ENCODE measurements around the gene EHMT1. TPM values are rescaled to one million over a fixed set of nuclear protein-coding genes. Genes with fewer than 3 reads are reported as not detected.

The EHMT1 gene
- total RNA-seq, 1 donor from 2014 or later: 163 TPM

DNA sequence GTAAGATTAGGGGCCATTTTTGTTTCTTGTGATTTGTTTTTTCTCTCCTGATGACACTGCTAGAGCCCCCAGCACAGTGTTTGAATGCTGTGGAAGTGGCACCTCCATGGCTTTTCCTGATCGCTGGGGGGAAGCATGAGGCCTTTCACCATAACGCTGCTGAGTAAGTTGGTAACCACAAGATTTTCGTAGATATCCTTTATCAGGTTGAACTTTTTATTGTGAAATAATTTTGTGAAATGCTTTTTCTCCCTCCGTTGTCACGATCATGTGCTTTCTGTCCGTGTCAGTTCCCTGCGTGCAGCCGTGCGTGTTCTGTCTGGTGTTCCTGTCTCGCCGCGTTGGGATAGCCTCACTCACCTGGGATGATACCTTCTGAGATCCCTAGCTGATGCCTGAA, 59.4 kb downstream of the EHMT1 start:
- H3K4me1 Mint-ChIP-seq: peaks cover 48% of the 10 kb centered on the region
- no peaks in the 10 kb centered on the region for H3K27me3 Mint-ChIP-seq (ENCODE audit: low read depth)
- DNase-seq (ENCODE audit: low read depth, low spot score): no peak
- no peak overlapping the region for H3K4me3 Mint-ChIP-seq
- TF ChIP-seq, protein P1, sequence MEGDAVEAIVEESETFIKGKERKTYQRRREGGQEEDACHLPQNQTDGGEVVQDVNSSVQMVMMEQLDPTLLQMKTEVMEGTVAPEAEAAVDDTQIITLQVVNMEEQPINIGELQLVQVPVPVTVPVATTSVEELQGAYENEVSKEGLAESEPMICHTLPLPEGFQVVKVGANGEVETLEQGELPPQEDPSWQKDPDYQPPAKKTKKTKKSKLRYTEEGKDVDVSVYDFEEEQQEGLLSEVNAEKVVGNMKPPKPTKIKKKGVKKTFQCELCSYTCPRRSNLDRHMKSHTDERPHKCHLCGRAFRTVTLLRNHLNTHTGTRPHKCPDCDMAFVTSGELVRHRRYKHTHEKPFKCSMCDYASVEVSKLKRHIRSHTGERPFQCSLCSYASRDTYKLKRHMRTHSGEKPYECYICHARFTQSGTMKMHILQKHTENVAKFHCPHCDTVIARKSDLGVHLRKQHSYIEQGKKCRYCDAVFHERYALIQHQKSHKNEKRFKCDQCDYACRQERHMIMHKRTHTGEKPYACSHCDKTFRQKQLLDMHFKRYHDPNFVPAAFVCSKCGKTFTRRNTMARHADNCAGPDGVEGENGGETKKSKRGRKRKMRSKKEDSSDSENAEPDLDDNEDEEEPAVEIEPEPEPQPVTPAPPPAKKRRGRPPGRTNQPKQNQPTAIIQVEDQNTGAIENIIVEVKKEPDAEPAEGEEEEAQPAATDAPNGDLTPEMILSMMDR (conservative IDR thresholded peaks at IDR 0.05): no peak
- no peak overlapping the region for H3K27ac Mint-ChIP-seq (ENCODE audit: unreplicated experiment)
- H3K36me3 Mint-ChIP-seq (ENCODE audit: low read depth): peaks cover 6% of the 10 kb centered on the region
- no peaks in the 10 kb centered on the region for H3K9me3 Mint-ChIP-seq

DNA sequence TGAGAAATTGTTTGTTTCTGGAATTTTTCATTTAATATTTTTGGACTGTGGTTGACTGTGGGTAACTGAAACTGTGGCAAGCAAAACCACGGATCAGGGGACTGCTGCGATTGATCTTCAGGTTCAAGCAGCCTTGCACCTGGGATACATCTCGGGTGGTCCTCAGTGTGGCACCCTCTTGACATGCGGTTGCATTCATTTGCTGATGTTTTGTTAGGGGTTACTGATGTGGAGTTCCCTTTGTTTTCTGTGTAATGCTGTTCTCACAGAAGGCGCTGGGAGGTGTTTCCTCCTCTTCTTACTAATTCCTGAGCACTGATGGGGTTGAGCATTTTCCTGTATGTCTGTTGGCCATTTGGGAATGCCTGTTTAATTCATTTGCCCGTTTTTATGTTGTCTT, 60.4 kb downstream of the EHMT1 start:
- H3K36me3 Mint-ChIP-seq (ENCODE audit: low read depth): peaks cover 6% of the 10 kb centered on the region
- H3K4me1 Mint-ChIP-seq: peaks cover 40% of the 10 kb centered on the region
- no peak overlapping the region for H3K27ac Mint-ChIP-seq (ENCODE audit: unreplicated experiment)
- H3K27me3 Mint-ChIP-seq (ENCODE audit: low read depth): no peaks in the 10 kb centered on the region
- TF ChIP-seq, protein P1 (conservative IDR thresholded peaks at IDR 0.05): no peak
- no peak overlapping the region for H3K4me3 Mint-ChIP-seq
- no peaks in the 10 kb centered on the region for H3K9me3 Mint-ChIP-seq
- no peak for DNase-seq (ENCODE audit: low read depth, low spot score)

DNA sequence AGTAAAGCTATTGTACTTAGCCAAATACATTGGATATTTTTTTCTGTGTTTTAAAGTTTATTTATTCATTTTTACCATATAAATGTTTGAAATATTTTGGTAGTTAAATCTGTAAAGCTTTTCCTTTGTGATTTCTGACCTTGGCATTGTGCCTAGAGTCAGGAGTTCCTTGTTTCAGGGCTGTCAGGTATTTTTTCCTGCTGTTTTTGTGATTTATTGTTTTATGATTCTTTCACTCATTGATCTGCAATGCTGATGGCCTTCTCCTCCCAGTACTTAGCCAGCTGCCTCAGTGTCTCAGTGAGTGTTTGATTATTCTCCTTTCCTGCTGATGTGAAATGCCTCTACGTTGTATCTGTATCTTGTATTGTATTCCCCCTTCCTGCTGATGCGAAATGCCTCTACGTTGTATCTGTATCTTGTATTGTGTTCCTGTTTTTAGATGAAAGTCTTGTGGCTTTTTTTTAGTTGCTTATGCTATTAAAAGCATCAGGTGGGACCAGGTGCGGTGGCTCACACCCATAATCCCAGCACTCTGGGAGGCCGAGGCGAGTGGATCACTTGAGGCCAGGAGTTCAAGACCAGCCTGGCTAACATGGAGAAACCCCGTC, 61.0 kb downstream of the EHMT1 start:
- H3K4me3 Mint-ChIP-seq: no peak overlapping the region
- H3K27ac Mint-ChIP-seq (ENCODE audit: unreplicated experiment): no peak overlapping the region
- DNase-seq (ENCODE audit: low read depth, low spot score): no peak
- peaks cover 6% of the 10 kb centered on the region for H3K36me3 Mint-ChIP-seq (ENCODE audit: low read depth)
- H3K4me1 Mint-ChIP-seq: peaks cover 34% of the 10 kb centered on the region
- H3K9me3 Mint-ChIP-seq: no peaks in the 10 kb centered on the region
- H3K27me3 Mint-ChIP-seq (ENCODE audit: low read depth): no peaks in the 10 kb centered on the region
- TF ChIP-seq, protein P1 (conservative IDR thresholded peaks at IDR 0.05): no peak

DNA sequence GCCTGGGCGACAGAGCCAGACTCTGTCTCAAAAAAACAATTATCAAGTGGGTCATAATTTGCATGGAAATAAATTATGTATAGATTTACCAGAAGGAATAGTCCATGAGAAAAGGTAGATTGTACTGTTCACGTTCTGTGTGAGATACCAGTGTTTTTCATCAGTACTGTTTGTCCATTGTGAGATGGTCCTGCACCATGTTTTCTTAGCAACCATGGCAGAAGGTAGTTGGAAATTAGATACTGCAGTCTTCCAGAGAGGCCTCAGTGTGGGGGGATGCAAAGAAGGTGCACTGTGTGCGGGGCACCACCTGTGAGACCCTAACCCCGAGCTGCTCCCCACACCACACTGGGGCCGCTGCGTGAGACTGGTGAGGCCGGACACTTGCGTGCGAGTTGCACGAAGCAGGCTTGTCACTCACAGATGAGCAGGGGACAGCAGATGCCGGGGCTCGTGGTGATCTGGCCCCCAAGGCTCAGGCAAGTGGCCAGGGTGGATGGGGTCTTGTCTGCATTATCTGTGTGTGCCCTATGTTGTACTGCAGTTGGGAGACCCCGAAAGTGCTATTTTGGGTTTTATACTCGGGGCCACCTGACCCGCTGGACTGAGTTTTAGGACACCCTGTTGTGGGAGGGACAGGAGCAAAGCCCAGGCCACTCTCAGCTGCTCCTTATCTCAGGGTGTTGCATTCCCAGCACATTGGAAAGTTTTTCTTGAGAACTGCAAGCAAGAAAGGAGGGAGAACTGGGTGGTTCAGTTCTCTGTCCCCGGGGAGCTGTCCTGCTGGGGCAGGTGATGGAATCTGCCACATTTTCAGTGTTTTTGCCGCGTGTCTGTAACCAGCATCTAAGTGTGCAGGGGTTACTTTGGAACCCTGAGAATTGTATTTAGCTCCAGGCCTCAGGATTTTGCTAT, 61.9 kb downstream of the EHMT1 start:
- H3K27me3 Mint-ChIP-seq (ENCODE audit: low read depth): no peaks in the 10 kb centered on the region
- peaks cover 4% of the 10 kb centered on the region for H3K36me3 Mint-ChIP-seq (ENCODE audit: low read depth)
- H3K4me1 Mint-ChIP-seq: peaks cover 29% of the 10 kb centered on the region
- peak overlapping the region; percentile 12 for H3K27ac Mint-ChIP-seq (ENCODE audit: unreplicated experiment)
- no peak overlapping the region for H3K4me3 Mint-ChIP-seq
- no peak for DNase-seq (ENCODE audit: low read depth, low spot score)
- TF ChIP-seq, protein P1 (conservative IDR thresholded peaks at IDR 0.05): no peak
- no peaks in the 10 kb centered on the region for H3K9me3 Mint-ChIP-seq

DNA sequence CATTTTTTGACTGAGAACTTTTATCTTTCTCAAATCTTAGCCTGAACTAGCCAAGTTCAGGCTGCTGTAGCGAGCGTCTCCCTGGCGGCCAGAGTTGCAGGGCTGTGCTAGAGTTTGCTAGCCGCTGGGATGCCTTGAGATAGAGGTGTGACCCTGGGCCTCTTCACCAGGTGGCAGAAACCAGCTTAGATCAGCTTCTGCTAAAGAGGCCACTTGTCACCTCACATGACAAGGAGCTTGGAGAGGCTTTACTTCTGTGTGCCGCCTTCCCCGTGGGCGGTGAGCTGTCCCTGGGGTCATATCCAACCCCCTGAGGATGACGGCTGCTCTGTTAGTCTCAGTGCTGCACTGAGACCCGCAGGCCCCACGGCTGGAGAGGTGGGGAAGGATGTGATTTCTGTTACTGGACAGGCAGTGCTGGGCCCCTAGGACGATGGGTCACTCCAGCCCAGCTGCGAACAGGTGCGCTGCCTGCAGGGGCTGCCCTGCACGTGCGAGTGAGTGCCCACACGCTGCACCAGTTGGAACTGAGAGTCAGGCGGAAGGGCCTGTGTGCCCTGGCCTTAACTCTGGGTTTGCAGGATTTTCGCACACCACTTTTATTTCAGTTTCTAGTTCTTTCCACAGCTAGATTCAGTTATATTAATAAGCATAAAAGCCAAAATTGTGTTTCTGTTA, 63.8 kb downstream of the EHMT1 start:
- H3K9me3 Mint-ChIP-seq: no peaks in the 10 kb centered on the region
- TF ChIP-seq, protein P1 (conservative IDR thresholded peaks at IDR 0.05): no peak
- H3K4me3 Mint-ChIP-seq: no peak overlapping the region
- peaks cover 6% of the 10 kb centered on the region for H3K36me3 Mint-ChIP-seq (ENCODE audit: low read depth)
- no peaks in the 10 kb centered on the region for H3K27me3 Mint-ChIP-seq (ENCODE audit: low read depth)
- no peak overlapping the region for H3K27ac Mint-ChIP-seq (ENCODE audit: unreplicated experiment)
- H3K4me1 Mint-ChIP-seq: peaks cover 34% of the 10 kb centered on the region
- no peak for DNase-seq (ENCODE audit: low read depth, low spot score)

All from neural crest cell (in vitro differentiated cells).